ENCODE measurements around the gene CEP85.
A peak's percentile ranks its signal among the peaks of the same experiment; 100 is the strongest.

Gene CEP85

DNA sequence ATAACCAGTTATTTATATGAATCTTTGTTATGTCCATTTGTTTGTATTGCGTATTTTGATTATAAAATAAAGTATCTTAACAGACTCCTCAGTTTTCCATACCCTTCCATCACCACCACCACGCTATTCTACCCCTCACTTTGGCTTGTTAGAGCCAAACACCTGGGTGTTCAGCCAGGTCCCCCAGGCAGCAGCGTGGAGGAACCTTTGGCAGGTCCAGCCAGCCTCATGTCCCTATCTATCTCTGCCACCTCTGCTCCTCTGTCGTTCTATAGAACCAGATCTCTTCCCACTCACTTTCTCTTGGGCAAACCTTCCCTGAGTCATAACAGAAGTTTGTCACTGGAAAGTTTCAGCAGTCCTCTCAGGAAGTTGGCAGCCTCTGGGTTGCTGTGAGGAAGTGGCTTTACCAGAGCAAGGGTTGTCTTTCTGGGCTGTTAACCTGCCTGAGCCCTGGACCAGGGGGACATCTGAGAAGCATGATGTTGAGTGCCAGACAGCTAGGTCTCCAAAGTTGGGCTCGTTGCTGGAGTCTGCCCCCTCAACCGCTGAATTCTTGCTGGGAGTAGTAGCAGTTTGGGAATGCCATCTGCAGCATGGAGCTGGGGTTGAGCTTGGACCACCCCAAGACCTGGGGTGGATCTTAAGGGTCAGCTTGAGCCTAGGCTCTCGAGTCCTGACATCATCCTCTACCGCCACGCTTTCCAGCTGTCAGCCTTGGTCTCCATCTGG, 44.9 kb downstream of the CEP85 start:
- DNase-seq: no peak

- DNase-seq: peak; percentile 92
Measured at GRCh38 chr1:26279456-26280332, 45.7 kb downstream of the CEP85 start, which contains the start of gene SH3BGRL3. SH3BGRL3 (plus strand) TSS chr1:26280086; CDS start chr1:26280156, 70 bp downstream.

DNA sequence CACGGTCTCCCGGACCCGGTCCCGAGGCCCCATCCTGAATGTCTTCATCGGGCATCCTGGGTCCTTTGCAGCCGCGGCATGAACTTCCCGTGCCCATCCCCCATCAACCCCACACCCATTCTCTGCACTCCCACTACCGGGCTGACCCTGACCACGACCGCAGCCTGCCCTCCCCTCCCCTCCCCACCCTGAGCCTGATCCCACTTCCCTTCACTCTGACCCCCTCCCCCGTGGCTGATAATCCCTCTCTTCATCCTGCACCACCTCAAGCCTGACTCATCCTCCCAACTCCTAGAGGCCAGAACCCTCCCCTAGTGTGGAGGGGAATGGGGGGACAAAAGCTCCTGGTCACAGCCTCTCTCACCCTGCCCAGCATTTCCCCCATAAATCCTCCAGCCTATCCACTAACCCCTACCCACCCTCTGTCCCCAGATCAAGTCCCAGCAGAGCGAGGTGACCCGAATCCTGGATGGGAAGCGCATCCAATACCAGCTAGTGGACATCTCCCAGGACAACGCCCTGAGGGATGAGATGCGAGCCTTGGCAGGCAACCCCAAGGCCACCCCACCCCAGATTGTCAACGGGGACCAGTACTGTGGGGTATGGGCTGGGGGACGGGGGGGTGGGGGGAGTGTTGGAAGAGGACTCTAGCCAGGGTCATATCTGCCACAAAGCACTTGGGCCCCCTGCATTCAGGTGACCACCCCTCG, 46.5 kb downstream of the CEP85 start:
- no peak for DNase-seq

GRCh38 chr1:26281091-26281958, 47.3 kb downstream of the CEP85 start:
- DNase-seq: no peak

DNA sequence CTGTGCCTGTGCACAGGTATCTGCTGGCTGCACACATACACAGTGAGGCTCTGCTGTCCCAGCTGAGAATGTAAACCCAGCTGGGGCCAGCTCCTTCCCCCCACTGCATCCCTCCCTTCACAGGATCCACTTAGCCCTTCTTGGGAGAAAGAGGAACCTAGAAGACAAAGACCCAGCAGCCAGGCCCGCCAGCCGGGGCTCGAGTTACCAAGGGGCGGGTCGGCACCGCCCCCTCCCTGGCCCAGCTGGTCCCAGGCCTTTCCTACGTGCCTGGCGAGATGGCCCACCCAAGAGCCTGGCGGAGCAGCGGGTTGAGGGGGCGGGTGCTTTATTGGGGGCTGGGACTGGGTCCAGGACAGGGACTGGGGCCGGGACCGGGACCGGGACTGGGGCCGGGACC, 48.0 kb downstream of the CEP85 start:
- no peak for DNase-seq

DNA sequence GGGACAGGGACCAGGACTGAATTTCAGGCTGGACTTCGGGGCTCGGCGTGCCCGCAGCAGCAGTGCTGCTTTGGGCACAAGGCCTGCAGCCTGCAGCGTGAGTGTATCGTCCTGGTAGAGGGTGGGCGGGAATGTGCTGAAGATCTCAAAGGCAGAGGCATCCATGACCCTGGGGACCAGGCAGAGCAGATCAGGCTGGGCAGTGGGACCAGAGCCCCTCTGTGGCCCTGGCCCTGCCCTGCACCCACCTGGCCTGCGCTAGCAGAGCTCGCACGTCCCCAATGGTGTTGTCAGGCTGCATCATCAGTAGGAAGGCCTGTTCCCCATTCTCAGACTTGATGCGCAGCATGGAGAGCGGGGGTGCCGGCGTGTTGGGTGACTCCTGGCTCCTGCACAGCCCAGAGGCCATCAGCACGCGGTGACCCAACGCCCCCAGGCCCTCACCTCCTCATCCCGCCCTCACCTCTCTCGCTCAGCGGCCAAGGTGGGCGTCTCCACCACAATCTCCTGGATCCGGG, 48.5 kb downstream of the CEP85 start:
- DNase-seq: no peak

DNA sequence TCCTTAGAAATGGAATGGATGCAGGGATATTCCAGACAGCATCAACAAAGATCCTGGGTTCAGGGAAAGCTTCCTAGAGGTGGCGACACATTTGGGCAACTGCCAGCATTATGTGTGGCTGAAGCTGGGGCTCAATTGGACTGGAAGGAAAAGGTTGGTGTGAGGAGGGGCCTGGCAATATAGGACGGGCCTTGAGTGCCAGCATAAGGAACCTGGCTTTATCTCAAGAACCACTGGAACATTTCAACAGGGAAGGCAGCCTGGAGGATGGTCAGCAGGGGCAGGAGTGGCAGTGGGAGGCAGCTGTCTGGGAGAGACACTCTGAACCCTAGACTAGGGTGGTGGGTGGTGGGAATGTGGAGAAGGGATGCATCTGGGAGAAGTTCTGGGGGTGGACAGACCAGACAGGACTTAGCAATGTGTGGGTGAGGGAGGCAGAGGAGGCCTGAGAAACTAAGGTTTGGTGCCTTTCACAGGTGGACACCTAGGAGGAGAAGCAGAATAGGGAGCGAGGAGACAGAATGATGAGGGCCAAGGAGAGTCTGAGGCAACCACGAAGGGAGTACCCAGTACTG, 49.4 kb downstream of the CEP85 start:
- DNase-seq: no peak

DNA sequence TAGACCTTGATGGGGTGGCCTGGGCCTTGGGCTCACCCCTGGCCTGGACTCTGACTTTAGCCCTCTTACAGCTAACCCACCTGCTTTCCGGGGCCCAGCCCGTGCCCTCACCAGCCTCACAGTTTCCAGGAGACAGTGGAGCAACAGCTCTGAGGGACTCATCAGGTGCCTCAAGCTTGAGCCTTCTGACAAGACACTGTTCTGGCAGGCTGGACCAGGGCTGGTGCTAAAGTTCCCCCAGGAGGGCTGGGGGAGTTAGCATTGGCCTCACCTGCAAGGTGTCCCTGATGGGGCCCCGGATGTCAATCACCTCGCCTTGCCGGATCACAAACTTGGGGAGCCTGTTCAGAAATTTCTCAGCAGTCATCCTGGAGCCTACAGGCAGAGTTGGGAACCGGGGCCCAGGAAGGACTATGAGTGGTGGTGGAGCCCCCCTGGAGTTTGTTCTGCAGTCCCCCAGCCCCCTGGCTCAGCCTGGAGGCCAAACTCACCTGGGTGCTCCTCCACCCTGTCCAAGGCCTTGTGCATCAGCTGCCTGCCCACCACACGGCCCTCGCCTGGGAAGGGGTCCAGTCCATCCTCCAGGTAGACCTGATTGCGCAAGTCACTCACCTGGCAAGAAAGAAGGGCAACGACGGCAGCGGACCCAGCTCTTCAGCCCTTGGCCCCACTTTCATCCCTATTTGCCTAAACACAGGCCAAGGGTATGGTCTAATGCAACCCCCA, 50.0 kb downstream of the CEP85 start:
- DNase-seq: no peak

- no peak for DNase-seq
Measured at GRCh38 chr1:26284597-26285347, 50.8 kb downstream of the CEP85 start.

DNA sequence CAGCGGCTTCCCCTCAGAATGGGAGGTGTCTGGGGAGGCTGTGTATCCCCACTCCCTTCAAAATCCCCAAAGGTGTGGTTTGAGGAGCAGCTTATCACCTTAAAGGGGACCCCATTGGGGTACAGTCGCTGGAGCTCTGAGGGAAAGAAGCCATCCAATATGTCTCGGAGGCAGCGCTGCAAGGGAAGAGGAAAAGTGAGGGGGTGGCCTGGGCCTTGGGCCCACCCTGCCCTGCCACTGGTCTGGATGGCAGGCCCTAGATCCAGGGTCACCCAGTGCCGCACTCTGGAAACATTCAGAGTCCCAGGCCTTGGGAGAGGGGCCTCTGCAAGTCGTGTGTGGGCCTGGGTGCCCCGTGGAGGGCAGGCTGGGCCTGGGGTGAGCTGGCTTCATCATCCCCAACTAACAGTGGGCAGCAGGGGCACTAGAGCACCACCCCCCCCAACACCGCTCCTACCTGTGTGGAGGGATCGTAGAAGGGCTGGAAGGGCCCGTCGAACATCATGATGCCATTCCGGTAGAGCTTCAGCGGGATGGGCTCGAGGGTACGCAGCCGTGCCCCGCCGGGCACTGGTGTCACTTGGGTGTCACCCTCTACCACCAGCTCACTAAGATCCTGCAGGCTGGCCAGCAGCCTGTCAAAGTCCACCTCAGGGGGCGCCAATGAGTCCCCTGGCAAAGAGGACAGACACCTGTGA, 51.5 kb downstream of the CEP85 start:
- DNase-seq: no peak

GRCh38 chr1:26286064-26286416, 52.0 kb downstream of the CEP85 start:
- no peak for DNase-seq

GRCh38 chr1:26287033-26287711, 53.2 kb downstream of the CEP85 start:
- DNase-seq: no peak

DNA sequence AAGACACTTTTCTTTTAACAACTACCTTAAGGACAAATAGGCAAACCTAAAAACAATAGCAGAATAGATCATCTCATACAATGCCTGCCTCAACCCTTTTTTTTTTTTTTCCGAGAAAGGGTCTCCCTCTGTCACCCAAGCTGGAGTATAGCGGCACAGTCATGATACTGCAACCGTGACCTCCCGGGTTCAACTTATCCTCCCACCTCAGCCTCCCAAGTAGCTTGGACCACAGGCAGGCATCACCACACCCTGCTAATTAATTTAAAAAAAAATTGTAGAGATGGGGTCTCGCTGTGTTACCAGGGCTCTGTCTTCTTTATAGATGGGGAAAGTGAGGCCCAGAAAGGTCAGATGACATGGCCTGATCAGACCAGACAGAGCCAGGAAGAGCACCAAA, 53.8 kb downstream of the CEP85 start:
- no peak for DNase-seq

GRCh38 chr1:26288311-26288941, 54.4 kb downstream of the CEP85 start:
- no peak for DNase-seq

GRCh38 chr1:26289158-26290059, 55.4 kb downstream of the CEP85 start:
- peak; percentile 70 for DNase-seq

- DNase-seq: no peak
Measured at GRCh38 chr1:26290122-26290881, 56.3 kb downstream of the CEP85 start.

DNA sequence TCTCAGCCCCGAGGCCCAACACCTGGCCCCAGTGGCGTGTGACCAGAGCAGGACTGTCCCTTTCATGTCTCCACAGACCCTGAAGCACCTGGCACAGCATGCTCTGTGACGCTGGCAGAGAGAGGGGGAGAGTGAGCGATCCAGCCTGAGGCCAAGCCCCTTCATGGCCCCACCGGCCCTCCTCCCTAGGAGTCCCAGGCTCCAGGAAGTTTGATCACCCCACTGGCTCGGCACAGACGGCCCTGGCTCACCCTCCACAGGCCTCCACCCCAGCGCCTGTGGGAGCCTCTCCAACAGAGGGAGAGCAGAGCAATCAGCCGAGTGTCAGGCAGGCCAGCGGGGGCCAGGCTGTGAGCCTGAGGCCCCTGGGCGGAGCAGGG, 56.9 kb downstream of the CEP85 start:
- no peak for DNase-seq

Data from femur (tissue), 1 donor.